Glomerular endothelial cell (primary cell): ENCODE measurements around the gene MVB12B. TPM values are rescaled to one million over a fixed set of nuclear protein-coding genes. Genes with fewer than 3 reads are reported as not detected.

Experiments
- DNase-seq: peaks from one replicate; pipeline ENCODE4 v3.0.0-alpha.2; 2011; ENCODE audit warnings: low read depth, low spot score; ENCODE audit errors: extremely low read depth
- total RNA-seq: library from RNA; depleted of rRNA; stranded (reverse); fragments of >200 nt; gene quantifications from 2 replicates; pipeline ENCODE4 v1.2.3, GENCODE V29; 2015

The MVB12B gene
- total RNA-seq, 1 donor from 2014 or later: 11.4 TPM

- DNase-seq: no peak
Measured at GRCh38 chr9:126500600-126501382, 174.2 kb downstream of the MVB12B start.

- DNase-seq: no peak
Measured at GRCh38 chr9:126501383-126502331, 175.0 kb downstream of the MVB12B start.

- no peak for DNase-seq
Measured at GRCh38 chr9:126502417-126503332, 176.0 kb downstream of the MVB12B start.

GRCh38 chr9:126503333-126504085 is 176.9 kb downstream of the MVB12B start:
- no peak for DNase-seq

GRCh38 chr9:126504086-126504976 is 177.7 kb downstream of the MVB12B start:
- DNase-seq: no peak

- DNase-seq: no peak
Measured at GRCh38 chr9:126504977-126505455, 178.4 kb downstream of the MVB12B start.

GRCh38 chr9:126505697-126506346 is 179.2 kb downstream of the MVB12B start:
- no peak for DNase-seq

- no peak for DNase-seq
Measured at GRCh38 chr9:126506361-126507317, 180.0 kb downstream of the MVB12B start.

GRCh38 chr9:126507318-126508109 is 180.9 kb downstream of the MVB12B start:
- no peak for DNase-seq

- DNase-seq: no peak
Measured at GRCh38 chr9:126508171-126508591, 181.6 kb downstream of the MVB12B start.

GRCh38 chr9:126508928-126509327 is 182.3 kb downstream of the MVB12B start:
- no peak for DNase-seq

GRCh38 chr9:126509718-126510117 is 183.1 kb downstream of the MVB12B start:
- no peak for DNase-seq

- DNase-seq: no peak
Measured at GRCh38 chr9:126510564-126510963, 183.9 kb downstream of the MVB12B start.

- DNase-seq: no peak
Measured at GRCh38 chr9:126511411-126511810, 184.8 kb downstream of the MVB12B start.

- DNase-seq: no peak
Measured at GRCh38 chr9:126513159-126514036, 186.8 kb downstream of the MVB12B start.
